ENCODE data around the gene FNBP1. TPM values are rescaled to one million over a fixed set of nuclear protein-coding genes. Genes with fewer than 3 reads are reported as not detected.

FNBP1 gene
- total RNA-seq, 1 donor from 2014 or later = 29.7 TPM

DNA sequence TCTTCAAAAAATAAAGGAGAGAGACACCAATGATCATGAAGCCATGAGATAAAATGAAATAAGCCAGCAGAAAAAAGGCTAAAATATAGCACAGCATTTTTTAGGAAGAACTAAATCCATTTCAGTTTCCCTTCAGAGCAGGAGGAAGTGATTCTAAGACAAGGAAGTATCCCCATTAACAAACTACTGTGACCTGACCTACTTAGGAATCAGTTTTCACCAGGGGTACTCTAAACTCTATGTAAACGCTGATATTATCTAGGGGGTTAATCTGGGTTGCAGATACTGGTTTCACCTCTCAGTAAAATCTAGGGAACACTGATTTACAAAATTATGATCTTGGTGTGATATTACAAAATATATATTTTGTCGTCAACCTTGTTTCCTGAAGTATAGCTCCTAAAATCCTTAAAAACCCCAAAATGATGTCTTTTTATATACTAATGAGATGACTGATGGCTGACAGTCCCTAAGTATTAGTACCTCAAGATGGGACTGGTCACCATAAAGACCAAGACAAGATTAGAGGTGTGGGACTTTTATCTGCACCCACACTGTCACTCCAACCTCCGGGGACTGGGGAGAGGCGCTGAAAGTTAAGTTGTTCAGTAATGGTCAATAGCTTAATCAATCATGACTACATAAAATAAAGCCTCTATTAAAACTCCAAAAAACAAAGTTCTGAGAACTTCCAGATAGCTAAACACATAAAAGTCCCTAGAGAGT is 2.9 kb upstream of the FNBP1 start:
- no peak for DNase-seq (ENCODE audit: low read depth, low spot score)

DNA sequence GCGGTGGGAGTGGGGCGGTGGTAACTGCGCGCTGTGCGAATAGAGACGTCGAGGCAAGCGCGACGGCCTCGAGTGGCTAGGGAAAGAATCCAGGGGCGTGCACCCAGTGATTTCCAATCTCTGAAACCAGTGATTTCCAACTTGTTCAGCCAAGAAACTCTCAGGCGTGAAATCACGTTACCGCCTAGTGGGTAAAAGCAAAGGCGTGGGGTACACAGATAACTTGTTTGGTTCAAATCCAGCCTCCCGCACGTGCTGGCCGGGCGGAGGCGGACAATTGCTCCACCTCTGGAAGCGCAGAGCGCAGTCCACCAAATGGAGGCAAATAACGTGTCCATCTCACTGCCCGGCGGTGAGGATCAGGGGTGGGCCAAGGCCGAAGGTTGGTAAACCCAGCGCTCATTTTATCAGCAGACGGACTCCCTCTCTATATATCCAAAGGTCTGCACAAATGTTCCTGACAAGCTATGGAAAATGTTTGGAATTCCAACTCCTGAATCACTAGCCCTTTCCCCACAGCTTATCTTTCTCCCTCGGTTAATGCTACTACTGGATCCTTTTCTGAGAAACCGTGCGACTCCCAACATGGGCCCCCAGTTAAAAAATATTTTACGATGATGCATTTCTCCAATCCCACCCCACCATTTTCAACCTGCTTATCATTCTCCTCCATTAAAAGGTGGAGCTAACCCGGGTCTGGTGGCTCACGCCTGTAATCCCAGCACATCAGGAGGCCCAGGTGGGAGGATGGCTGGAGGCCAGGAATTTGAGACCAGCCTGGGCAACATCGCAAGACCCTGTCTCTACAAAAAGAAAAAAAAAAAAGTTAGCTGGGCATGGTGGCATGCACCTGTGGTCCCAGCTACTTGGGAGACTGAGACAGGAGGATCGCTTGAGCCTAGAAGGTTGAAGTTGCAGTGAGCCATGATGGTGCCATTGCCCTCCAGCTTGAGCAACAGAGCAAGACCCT is 950 bp upstream of the FNBP1 start:
- DNase-seq (ENCODE audit: low read depth, low spot score) = no peak

DNA sequence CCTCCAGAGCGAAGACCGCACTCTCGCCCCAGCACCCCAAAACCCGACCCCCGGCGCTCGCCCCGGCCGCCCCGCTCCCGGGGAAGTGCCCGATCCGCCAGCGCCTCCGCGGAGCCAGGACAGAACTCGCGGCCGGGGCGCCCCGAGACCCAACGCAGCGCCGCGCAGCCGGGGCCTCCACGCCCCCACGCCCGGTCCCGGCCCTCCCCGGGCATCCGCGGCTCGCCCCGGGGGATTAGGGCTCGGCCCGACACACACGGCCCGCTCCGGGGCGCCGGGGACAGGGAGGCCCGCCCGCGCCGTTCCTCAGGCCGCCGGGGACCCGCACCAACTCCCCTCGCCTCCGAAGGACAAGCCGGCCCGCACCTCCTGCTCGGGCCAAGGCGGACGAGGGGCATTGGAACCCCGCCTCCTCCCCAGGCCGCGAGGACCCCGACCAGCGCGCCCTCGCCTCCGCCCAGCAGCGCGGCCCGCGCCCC is 544 bp downstream of the FNBP1 start:
- DNase-seq (ENCODE audit: low read depth, low spot score) = no peak

GRCh38 chr9:130041648-130042405 is 1.2 kb downstream of the FNBP1 start:
- no peak for DNase-seq (ENCODE audit: low read depth, low spot score)

DNA sequence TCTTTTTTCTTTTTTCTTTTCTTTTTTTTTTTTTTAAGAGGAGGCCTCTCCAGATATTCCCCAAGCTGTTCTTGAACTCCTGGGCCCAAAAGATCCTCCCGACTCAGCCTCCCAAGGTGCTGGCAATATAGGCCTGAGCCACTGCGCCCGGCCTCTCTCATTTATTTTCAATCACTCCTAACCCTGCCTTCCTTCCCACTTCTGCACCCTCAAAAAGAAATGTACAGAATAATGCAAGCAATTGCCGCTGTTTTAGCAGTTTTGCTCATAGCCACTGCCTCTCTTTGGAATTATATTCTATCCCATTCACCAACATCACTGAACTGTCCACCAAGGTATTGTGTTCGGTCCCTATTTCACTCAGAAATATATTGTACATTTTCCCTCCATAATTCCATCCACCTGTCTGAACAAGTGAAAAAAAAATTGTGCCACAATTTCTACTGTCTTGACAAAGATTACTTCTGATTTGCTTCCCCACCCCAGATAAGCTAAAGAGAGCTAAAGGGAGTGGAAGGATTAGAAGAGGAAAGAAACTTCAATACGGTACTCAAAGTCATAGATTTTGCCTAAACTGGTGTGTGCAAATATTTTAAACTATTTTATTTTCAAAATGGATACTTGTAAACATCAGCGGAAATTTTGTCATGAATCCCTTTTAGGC is 1.9 kb downstream of the FNBP1 start:
- DNase-seq (ENCODE audit: low read depth, low spot score) = no peak

DNA sequence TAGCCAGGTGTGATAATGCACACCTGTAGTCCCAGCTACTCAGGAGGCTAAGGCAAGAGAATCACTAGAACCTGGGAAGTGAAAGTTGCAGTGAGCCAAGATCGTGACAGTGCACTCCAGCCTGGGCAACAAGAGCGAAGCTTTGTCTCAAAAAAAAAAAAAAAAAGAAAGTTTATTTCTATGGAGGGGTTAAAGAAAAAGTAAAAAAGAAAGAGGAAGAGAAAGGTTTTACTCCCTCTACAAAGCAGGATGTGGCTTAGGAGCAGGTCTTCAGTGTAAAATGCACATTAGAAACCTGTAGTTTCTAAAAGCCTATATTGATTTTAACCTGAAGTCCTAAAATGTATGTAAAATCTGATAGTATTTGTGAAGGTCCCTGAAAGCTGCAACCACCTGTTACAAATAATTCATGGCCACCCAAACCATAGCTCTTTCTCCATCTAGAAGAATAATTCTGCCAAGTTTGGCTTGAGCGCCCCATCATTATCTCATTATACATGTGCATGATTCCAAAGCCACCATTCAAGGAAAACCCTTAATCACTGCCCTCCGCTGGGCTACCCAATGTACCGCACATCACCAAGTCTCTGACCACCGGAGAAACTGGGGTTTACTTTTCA is 3.4 kb downstream of the FNBP1 start:
- no peak for DNase-seq (ENCODE audit: low read depth, low spot score)

DNA sequence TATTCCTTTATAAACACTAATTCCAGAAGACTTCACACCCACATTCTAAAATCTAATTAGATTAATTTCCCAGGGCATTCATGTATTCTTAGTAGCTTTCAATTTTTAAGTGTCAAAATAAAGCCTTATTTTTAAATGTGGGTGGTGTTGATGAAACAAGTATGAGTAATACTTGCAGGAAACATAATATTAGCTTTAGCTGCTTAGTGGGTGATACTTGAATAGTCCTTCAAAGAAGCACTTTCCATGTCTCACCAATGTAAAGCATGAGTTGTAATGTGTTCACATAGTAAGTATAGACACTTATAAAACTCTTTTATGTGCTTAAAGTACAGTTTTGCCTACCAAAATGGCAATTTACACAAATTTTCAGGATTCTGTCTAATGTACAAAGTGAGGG is 6.9 kb downstream of the FNBP1 start:
- peak; percentile 35 for DNase-seq (ENCODE audit: low read depth, low spot score)

GRCh38 chr9:130034570-130034969 is 8.4 kb downstream of the FNBP1 start:
- DNase-seq (ENCODE audit: low read depth, low spot score) = no peak

- DNase-seq (ENCODE audit: low read depth, low spot score) = no peak
Measured at GRCh38 chr9:130030651-130031127, 12.3 kb downstream of the FNBP1 start.

DNA sequence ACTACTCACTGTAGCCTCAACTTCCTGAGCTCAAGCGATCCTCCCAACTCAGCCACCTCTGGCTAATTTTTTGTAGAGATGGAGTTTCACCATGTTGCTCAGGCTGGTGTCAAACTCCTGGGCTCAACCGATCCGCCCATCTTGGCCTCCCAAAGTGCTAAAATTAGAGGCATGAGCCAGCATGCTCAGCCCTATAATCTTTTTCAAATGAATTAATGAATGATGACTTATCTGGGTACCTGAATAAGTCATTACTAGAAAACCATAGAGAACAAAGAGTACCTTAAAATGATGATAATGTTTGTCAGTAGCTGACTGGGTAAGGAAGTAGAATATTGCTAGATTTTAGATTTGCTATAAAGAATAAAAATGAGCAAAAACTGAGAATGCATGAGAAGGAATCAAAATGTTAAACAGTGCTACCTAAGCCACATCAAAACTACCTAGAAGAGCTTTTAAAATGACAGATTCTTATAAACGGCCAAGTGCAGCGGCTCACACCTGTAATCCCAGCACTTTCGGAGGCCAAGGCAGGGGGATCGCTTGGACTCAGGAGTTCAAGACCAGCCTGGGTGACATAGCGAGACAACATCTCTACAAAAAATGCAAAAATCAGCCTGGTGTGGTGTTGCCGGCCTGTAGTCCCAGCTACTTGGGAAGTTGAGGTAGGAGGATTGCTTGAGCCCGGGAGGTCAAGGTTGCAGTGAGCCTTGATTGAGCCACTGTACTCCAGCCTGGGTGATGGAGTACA is 13.6 kb downstream of the FNBP1 start:
- no peak for DNase-seq (ENCODE audit: low read depth, low spot score)

- no peak for DNase-seq (ENCODE audit: low read depth, low spot score)
Measured at GRCh38 chr9:130028493-130029222, 14.3 kb downstream of the FNBP1 start.

GRCh38 chr9:130027533-130028365 is 15.2 kb downstream of the FNBP1 start:
- DNase-seq (ENCODE audit: low read depth, low spot score) = no peak

DNA sequence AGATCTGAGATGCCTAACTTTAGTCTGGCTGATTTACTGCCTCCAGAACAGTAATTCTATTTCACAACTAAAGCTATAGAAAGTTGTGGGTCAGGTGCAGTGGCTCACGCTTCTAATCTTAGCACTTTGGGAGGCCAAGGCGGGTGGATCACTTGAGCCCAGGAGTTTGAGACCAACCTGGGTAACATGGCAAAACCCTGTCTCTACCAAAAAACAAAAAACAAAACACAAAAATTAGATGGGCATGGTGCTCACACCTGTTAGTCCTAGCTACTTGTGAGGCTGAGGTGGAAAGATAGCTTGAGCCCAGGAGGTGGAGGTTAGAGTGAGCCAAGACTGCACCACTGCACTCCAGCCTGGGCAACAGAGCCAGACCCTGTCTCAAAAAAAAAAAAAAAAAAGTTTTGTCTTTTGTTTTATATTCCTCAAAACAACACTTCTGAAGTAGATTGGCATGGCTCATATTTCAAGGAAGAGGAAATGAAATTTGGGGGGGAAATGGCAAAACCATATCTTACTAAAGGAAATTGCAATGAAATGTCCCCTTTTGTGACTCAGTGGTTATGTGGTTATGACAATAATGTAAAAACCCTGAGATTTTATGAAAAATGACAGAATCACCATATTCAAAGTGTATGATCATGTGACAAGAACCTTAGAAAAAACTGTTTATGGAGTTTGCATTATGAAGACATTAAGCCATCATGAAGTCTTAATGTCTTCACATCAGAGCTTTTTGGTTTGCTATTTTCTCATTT is 16.2 kb downstream of the FNBP1 start:
- no peak for DNase-seq (ENCODE audit: low read depth, low spot score)

DNA sequence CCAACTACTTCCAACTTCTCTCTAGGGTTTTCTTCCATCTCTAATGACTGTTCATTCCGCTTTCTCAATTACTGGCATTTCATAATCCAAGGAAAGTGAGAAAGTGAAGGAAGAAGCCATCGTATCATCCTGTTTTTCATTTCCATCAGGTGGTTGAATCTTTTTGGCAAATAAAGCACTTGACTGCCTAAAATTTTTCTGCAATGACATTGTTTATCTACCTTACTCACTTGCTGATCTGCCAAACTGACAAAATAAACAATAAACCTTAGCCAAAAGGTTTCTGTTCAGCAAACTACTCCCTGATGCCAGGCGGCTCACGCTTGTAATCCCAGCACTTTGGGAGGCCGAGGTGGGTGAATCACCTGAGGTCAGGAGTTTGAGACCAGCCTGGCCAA is 18.4 kb downstream of the FNBP1 start:
- DNase-seq (ENCODE audit: low read depth, low spot score) = no peak

DNA sequence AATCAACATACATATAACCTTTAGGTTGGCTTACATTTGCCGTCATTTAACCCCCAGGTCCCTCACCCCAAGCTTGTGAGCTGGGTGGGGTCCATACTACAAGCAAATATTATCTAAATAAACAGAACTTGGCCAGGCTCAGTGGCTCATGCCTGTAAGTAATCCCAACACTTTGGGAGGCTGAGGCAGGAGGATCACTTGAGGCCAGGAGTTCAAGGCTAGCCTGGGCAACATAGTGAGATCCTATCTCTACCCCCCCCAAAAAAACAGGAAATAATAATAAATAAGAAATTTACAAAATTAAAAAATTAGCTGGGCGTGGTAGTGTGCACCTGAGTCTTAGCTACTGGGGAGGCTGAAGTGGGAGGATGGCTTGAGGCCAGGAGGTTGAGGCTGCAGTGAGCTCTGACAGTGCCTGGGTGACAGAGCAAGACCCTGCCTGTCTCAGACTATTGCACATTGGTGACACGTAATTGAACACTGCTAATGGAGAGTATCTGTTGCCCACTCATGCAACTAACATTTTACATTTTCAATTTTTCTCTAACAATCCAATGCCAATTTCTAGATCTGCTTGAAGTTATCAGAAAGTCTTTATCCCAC is 18.9 kb downstream of the FNBP1 start:
- DNase-seq (ENCODE audit: low read depth, low spot score) = no peak

- DNase-seq (ENCODE audit: low read depth, low spot score) = no peak
Measured at GRCh38 chr9:130023144-130023787, 19.7 kb downstream of the FNBP1 start.

Measured in pulmonary artery endothelial cell (primary cell).